NCI-H2107 treated with DMSO at 0.1 percent for 48 hours (cell line): ENCODE measurements around the gene CEACAM4.

Source experiments
- DNase-seq: peaks from one replicate; lab custom pipeline; 2025; ENCODE audit not compliant: unreplicated experiment; lab: John Stamatoyannopoulos, UW

The CEACAM4 gene

DNA sequence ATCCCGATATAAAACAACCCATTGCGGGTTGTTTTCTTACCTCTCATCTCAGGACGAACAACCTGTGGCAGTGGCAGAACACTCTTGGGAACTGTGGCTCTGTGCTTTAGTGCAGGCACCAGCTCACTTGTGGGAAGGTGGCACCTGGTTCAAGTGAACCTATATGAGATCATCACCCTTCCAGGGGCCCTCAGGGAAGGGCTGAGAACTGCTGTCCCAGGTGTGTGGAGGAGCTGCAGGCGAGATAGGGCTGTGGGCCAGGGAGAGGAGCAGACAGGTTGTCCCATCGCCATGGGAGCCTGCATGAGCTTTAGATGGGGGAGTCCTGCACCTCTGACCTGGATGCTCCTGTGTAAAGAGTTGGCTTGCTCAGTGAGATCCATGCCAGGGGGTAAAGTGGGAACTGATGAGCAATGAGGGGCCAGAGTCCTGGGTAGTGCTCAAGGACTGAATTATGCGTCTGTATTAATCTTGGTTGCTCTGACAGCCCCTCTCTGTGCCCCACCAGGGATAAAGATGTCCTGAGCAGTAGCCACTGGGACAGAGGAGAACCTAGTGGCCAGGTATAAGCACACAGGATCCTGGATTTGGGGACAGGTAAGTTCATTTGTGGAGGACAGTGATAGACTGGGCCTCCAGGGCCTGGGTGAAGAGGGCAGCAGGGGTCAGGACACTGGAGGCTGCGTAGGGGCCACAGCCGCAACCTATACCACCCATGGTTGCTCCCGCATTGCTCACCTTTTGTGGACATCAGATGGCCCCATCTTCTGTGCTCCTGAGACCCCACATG lies 8.7 kb downstream of the CEACAM4 start:
- no peak for DNase-seq

DNA sequence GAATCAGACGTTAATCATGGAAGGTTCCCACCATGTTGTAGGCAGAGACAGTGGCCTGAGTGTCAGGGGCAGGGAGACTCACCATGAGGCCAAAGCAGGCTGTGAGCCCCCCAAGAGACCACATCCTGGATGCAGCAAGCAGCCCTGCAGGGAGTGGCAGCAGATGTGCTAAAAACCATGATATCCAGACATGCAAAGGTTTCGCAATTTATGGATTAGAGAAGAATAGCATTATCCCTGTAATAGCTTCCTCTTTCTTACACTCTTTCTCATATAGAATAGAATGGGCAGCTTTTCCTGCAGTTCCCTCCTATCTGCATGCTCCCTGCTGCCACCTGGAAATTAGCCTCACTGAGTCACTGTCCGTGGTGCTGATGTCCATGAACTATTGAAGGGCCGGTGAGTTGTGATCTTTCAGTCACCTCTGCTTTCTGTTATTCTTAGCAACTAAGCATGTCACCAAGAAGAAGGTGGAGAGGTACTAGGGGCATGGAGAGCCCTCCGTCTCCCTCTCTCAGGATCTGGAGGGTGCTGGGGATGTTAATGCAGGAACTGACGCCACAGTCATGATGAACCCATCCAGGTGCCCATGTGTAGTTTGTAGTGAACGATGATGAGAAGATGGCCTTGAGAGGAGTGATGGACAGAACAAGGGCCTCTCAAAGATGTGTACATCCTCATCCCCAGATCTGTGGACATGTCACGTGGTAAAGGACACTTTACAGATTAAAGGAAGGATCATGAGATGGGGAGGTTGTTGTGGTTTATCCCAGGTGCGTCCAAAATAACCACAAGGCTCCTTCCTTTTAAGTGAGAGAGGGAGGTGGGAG lies 9.9 kb downstream of the CEACAM4 start:
- no peak for DNase-seq

DNA sequence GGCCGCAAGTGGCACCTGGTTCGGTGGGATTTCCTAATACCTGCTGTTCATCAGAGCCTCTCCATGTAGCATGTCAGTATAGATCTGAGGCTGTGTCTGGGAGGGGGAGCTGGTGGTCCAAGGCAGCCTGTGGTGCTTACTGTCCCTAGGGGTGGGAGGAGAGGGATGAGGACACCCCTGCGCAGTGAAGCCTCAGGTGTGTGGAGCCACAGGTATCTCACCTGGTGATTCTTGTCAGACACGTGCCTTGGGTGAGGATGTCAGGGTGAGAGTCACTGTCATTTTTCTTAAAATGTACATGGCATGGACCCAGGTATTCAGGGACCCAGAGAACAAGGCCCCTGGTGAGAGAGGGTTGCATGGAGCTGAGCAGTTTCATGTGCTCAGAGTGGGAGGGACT lies 11.7 kb downstream of the CEACAM4 start:
- DNase-seq = no peak

DNA sequence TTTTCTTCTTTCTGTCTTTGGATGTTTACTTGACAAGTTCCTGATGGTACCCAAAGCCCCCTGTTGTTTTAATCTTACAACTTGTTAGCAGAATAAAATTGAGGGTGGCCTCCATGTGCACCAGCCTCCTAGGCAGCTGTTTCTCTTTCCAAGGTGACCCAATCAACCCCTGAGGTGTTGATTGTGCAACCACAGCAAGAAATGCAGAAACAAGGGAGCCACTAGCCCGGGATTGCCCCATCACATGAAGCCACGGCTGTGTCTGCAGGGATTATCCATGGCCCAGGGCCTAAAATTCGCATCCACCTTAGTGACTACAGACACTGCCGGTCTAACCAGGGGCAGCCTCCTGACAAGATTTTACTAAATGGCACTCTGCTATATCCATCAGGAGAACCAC lies 14.4 kb downstream of the CEACAM4 start:
- no peak for DNase-seq

DNA sequence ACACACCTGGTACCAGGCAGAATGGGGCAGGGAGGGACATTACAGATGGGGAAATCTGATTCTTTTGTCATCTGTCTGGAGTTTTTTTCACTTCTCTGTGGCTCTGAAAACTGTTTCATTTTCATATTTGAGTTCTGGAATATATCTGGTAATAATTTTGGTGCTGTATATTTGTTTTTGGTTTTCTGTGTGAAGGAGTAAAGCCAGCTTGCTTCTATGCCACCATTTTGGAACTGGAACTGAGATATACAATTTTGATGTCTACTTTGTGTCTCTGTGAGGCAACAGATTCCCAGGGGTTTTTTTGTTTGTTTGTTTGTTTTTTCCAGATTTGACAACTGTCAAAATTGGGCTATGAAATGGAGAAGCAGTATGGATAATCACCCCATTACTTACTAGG lies 16.1 kb downstream of the CEACAM4 start:
- no peak for DNase-seq

DNA sequence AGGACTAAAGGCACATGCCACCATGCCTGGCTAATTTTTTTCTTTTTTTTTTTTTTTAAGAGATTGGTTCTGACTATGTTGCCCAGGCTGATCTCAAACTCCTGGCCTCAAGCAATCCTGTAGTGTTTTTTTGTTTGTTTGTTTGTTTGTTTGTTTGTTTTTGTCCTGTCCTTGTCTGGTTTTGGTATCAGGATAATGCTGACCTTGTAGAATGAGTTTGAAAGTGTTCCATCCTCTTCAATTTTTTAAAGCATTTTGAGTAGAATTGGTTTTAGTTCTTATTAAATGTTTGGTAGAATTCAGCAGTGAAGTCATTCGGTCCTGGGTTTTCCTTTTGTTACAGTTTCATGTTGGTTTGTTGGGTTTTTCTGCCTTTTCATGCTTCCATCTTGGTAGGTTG lies 19.2 kb downstream of the CEACAM4 start:
- DNase-seq = no peak

DNA sequence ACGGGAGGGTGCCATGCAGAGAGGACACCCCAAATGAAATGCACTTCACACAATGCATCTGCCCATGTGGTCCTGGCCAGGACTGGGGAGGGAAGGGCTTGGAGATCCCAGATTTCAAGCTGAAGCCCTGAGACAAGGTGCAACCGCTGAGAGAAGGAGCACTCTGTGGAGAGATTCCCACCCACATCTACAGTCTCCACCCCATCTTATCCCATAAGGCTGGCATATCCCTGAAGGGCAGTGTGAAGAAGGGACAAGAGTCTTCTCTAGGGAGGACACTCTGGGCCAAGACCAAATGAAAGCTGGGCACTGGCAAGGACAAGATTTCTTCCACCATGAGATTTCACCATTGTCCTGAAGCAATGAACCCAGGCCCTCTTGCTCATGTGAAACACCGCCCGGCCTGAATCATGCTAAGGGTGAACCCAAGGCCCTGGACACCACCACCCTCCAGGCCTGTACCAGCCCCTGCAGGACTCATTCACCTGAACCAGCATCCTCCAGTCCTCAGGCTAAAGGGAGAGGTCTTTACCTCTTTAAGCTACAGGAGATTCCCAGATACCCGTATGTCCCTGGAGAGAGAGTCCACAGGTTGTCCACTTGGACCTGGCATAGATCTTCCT lies 20.5 kb downstream of the CEACAM4 start:
- DNase-seq = no peak

DNA sequence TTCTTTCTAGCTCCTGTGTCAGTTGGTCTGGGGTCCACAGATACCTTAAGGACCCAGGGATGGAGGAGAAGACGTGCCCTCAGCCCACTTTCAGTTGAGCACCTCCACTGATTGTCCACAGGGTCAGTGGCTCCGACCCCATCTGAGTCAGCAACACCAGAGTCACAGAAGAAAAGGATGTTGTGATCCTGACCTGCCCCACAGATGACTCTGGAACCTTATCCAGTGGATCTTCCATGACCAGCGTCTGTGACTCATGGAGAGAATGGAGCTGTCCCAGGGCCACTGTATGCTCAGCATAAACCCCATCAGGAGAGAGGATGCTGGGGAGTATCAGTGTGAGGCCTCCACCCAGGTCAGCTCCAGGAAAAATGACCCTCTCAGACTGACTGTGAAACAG lies 22.0 kb downstream of the CEACAM4 start:
- no peak for DNase-seq

DNA sequence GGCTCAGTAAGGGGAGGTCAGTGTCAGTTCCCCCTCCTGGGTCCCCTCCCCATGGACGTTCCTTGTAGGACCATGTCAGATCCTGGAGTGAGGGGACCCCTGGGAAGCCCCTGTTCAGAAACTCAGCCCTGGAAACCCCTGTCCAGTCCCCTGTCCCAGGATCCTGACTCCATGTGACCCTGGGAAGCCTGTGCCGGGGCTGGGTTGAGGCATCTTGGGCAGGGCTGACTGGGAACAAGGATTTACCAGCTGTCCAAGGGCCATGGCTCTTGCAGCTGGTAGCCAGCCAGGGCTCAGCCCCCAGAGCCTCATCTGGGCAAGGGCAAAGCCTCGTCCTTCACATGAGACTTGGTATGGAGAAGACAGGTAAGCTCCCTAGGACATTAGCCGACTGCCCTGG lies 25.1 kb downstream of the CEACAM4 start:
- DNase-seq = no peak

DNA sequence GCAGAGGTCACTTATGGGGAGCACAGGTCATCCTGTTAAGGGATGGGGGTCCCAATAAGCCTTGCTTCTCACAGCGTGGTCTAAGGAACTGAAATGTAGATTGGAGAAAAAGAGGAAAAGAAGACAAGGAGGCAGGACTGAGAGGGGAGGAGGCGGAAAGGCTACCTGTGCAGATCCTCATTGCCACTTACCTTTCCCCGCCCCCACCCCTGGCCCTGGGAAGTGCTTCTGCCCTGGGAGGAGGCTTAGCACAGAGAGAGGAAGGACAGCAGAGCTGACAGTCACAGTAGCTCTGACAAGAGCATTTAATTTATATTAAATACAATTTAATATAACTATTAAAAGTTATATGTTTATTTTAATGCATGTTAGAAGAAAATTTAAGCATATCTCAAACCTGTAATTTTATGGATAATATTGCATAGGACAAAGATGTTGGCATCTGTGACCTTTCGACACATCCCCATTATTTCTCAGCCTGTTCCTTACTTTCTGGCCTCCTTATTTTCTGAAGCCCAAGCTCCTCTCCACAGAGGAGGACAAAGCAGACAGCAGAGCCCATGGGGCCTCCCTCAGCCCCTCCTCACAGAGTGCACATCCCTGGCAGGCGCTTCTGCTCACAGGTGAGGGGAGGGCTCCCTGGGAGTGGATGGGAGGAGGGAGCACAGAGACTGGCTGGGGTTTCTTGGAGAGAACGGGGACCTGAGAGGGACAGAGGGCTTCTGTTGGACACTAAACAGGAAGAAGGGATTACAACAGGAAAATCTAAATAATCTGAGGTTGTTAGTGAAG lies 27.5 kb downstream of the CEACAM4 start:
- no peak for DNase-seq

DNA sequence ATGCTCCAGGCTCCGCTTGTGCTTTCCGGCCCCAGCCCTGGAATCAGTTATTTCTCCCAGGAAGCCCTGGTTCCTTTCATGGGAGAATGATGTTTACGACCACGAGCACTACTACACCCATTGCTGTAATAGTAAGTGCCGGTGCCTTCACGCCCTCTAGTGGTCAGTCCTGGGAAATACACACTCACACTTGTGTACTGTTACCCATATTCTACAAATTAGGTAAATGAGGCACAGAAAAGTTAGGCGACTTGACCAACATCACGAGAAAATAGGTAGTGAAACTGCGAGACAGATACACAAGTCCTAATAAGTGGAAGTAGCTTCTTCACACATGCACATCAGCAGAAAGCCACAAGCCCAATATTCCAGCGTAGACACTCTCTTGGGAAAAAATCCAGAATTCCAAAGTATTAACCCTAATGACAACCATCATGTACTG lies 29.3 kb downstream of the CEACAM4 start:
- DNase-seq = peak; percentile 29

DNA sequence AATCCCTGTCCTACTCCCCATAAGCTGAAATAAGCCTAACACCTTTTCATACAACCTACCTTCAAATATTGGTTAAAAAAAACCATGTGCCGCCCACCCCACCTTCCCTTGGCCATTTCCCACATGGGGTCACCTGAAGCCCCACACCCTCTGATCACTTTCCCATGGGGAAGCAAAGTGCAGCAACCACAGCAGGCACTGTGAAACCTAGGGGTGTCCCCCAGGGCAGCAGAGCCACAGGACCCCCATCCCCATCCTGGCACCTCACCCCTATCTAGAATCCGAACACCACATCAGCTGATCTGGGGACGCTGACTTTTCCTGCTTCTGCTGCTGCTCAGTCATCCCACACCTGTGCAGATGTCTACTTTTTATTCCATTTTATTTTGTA lies 31.0 kb downstream of the CEACAM4 start:
- DNase-seq = no peak

DNA sequence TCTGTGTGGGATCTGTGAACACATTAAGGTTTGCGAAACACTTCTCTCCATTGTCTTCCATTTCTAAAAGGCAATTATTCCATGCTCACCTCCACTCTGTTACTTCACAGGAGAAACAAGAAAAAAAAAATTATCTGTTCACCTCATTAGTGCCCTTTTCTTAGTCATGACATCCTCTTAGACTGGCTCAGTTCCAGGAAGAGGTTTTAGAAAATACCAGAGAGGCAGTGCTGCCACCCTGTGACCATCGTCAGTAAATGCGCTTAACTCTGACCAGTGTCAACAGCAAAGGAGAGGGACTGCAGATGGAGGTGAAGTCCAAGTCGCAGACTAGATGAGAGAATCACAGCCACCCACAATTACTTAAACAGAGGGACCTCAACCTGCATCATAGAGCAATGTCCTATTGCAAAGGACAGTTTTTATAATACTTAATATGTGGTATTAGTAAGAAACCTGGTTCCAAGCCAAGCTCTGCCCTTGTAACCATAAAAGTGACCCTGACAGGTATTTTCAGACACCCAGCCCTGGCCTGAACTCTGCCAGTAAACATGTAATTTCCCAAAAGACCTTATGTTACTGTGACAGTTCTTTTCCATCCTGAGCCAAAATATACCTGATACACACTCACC lies 31.5 kb downstream of the CEACAM4 start:
- DNase-seq = peak; percentile 31

DNA sequence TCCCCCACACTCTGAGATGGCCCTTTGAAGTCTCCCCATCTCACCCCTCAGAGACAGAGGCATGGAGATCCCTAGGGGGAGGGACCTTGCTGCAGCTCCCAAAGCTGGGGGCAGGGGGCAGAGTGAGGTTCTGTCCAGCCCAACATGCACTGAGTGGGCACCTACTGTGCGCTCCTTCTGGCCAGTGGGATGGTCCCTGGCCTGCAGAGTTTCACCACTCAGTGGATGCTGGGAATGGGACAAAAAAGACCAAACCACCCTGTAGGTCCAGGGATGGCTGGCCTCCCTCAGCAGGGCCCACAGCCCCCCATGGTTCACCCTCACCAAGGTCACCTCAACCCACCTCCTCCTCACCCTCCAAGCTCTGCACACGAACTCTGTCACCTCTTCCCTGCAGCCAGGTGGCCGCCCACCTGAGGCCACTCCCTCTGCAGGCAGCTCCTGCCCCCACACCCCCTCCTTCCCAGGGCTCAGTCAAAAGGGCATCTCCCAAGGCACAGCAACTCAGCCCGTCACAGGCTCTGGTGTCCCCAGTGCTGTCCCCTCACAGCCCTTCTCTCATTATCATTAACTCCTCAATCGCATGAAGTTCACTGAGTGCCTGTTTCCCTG lies 34.8 kb downstream of the CEACAM4 start:
- DNase-seq = no peak

DNA sequence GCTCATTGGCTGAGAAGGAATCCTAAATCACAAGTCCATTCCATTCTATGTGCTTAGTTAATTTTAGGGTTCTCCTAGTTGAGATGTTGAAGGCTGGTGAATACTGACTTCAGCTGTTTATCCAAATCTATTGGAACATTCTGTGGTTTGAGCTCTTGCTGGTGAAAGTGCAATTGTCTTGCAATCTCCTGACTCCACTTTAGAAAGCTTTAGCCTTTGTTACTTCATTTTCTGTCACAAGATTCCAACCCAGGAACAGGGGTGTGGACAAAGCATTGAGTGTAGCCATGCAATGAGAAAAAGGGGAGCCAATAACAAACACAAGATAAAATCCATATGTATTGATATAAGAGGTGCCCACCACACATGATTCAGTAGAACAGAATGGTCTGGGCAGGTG lies 35.9 kb downstream of the CEACAM4 start:
- no peak for DNase-seq

DNA sequence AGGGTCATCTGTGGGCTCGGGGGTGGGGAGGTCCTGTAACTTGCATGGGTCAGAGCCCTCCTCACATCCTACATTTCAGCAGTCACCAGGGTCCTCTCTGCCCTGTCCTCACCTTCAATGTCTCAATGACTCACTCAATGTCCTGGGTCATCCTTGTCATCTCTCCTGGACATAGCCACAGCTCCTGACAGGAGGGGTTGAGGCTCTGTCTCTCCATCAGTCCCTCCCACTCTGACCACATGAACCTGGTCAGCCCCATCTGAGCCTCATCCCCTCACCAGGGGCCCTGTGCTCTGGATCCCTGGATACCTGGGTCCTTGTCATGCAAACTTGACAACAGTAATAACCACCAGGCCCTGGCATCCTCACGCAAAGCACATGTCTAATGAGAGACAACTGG lies 37.5 kb downstream of the CEACAM4 start:
- DNase-seq = no peak

DNA sequence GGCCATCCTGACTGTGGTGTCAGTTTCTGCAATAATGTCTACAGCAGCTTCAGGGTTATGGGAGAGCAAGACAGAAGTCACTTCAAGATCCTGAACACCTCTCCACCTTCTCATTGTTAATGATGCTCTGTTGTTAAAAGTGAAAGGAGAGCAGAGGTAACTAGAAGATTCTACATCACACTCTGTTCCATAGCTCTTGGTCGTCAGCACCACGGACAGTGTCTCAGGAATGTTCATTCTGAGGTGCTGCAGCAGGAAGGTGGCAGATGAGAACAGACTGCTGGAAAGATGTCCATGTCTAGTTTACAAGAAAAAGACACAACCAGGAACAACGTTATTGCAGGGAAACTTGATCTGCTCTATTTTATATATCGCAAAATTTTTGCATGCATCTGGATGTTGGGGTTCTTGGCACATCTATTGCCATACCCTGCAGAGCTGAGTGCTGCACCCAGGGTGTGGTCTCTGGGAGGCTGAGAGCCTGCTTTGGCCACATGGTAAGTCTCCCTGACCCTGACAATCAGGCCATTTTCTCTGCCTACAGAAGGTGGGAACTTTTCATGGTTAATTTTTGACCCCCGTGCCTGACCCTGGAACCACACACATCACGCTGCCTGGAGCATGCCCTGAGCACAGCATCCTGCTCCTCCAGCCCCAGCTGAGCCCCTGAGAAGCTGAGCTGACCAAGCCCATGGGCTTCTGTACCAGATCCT lies 38.2 kb downstream of the CEACAM4 start:
- no peak for DNase-seq

DNA sequence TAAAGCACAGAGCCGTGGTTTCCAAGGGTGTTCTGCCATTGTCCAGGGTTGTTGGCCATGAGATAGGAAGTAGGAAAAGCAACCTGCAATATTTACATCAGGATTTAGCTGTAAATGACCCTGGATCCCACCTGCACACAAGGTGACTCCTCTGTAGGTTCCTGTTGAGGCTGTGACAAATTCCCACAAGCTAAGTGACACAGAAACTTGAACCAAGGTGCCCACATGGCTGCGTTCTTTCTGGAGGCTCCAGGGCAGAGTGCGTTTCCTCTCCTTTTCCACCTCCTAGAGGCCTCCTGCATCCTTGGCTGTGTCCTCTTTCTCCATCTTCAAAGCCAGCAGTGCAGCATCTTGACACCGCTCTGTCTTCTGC lies 39.0 kb downstream of the CEACAM4 start:
- DNase-seq = no peak

DNA sequence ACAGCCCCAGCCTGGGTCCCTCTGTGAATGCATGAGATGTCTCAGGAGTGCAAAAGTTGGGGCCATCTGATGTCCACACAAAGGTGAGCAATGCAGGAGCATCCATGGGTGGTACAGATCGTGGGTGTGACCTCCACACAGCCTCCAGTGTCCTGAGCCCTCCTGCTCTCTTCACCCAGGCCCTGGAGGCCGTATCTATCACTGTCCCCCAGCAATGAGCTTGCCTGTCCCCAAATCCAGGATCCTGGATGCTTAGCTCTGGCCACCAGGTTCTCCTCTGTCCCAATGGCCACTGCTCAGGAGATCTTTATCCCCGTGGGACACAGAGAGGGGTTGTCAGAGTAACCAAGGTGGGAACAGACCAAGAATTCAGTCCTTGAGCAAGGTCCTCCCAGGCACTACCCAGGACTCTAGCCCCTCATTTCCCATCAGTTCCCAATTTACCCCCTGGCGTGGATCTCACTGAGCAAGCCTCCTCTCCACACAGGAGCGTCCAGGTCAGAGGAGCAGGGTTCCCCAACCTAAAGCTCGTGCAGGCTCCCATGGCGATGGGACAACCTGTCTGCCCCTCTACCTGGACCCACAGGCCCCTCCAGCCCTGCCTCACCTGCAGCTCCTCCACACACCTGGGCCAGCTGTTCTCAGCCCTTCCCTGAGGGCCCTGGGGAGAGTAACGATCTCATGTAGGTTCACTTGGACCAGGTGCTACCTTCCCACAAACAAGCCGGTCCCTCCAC lies 39.6 kb downstream of the CEACAM4 start:
- no peak for DNase-seq
